Breast epithelium (tissue), 3 donors: ENCODE data around the gene CAVIN4.

ENCODE experiments used
- CTCF ChIP-seq, 3 donors: fragments of 450-650 bp; IDR thresholded peaks; one replicate each; pipeline ENCODE4 v1.5.1; 2016 to 2017; ENCODE audit warnings: antibody characterized with exemption in 3 of 3, mild to moderate bottlenecking in 3 of 3, moderate library complexity in 3 of 3
- POLR2A ChIP-seq: fragments of 450-650 bp; IDR thresholded peaks from one replicate; pipeline ENCODE4 v1.6.1; 2016; ENCODE audit warnings: antibody characterized with exemption, mild to moderate bottlenecking, moderate library complexity

- no peak for TF ChIP-seq CTCF (IDR thresholded peaks at IDR 0.05)
- no peak for TF ChIP-seq POLR2A
These were observed 4.1 kb upstream of the CAVIN4 start for GRCh38 chr9:100573655-100574260.
